WTC11 (cell line): ENCODE measurements around the gene ATP9B. TPM values are rescaled to one million over a fixed set of nuclear protein-coding genes. Genes with fewer than 3 reads are reported as not detected.

ENCODE experiments used
- ATAC-seq: fragments of 200-7000 bp; cut with Tn5 transposase; 2 replicates; pipeline ENCODE4 v1.10.0; 2021; ENCODE audit warnings: mild to moderate bottlenecking, moderate library complexity
- CTCF ChIA-PET: fragments of 300-600 bp; sonication (Branson Sonifier 250); formaldehyde crosslinking; loops from one replicate; lab custom pipeline; 2021; ENCODE audit warnings: antibody characterized with exemption; lab: Charles Lee
- POLR2A ChIA-PET: fragments of 350-600 bp; sonication (Branson Sonifier 250); formaldehyde crosslinking; loops from one replicate; lab custom pipeline; 2021; ENCODE audit warnings: antibody characterized with exemption; lab: Charles Lee
- DNase-seq: peaks from one replicate; pipeline ENCODE4 v3.0.0; 2021; ENCODE audit warnings: low spot score
- H3K27ac Mint-ChIP-seq: 2 replicates; pipeline ENCODE4 v1.8.0; 2021; ENCODE audit warnings: mixed read lengths
- H3K27me3 Mint-ChIP-seq: 2 replicates; pipeline ENCODE4 v1.8.0; 2021; ENCODE audit warnings: low read depth, mild to moderate bottlenecking, moderate library complexity, mixed read lengths
- H3K36me3 Mint-ChIP-seq: 2 replicates; pipeline ENCODE4 v1.8.0; 2021; ENCODE audit warnings: mixed read lengths
- H3K4me1 Mint-ChIP-seq: 2 replicates; pipeline ENCODE4 v1.8.0; 2022; ENCODE audit warnings: mixed read lengths
- H3K4me3 Mint-ChIP-seq: 2 replicates; pipeline ENCODE4 v1.8.0; 2021; ENCODE audit warnings: mild to moderate bottlenecking, moderate library complexity, mixed read lengths
- H3K9me3 Mint-ChIP-seq: 2 replicates; pipeline ENCODE4 v1.8.0; 2021; ENCODE audit warnings: mixed read lengths
- AR ChIP-seq: fragments of 250-450 bp; sonication (Bioruptor Pico); IDR thresholded peaks from 2 replicates; pipeline ENCODE4 v1.9.0; 2021; ENCODE audit warnings: mild to moderate bottlenecking
- FOXP1 ChIP-seq: sonication (generic); formaldehyde crosslinking; IDR thresholded peaks from 2 replicates; pipeline ENCODE4 v1.8.0; 2022; ENCODE audit warnings: missing genetic modification reagents, mild to moderate bottlenecking, moderate library complexity, borderline replicate concordance
- GTF2I ChIP-seq: fragments of 250-450 bp; sonication (Bioruptor Pico); conservative IDR thresholded peaks from 2 replicates; pipeline ENCODE4 v1.4.0; 2021; ENCODE audit warnings: mild to moderate bottlenecking
- HMGA2 ChIP-seq: fragments of 250-450 bp; sonication (Bioruptor Pico); IDR thresholded peaks from 2 replicates; pipeline ENCODE4 v1.4.0; 2021; ENCODE audit warnings: mild to moderate bottlenecking, moderate library complexity
- MAX ChIP-seq: sonication (generic); formaldehyde crosslinking; IDR thresholded peaks from 2 replicates; pipeline ENCODE4 v1.8.0; 2022; ENCODE audit warnings: mild to moderate bottlenecking, missing genetic modification reagents
- RELA ChIP-seq: sonication (generic); formaldehyde crosslinking; IDR thresholded peaks from 2 replicates; pipeline ENCODE4 v1.8.1; 2022; ENCODE audit warnings: missing genetic modification reagents, mild to moderate bottlenecking, borderline replicate concordance
- STAT6 ChIP-seq: sonication (generic); formaldehyde crosslinking; conservative IDR thresholded peaks from 2 replicates; pipeline ENCODE4 v1.8.1; 2023; ENCODE audit warnings: mild to moderate bottlenecking, low read depth, missing genetic modification reagents, moderate library complexity
- TCF7 ChIP-seq: sonication (generic); formaldehyde crosslinking; IDR thresholded peaks from 2 replicates; pipeline ENCODE4 v1.8.0; 2022; ENCODE audit warnings: mild to moderate bottlenecking, low read depth, missing genetic modification reagents, moderate library complexity
- ZNF219 ChIP-seq: sonication (generic); formaldehyde crosslinking; IDR thresholded peaks from 2 replicates; pipeline ENCODE4 v1.8.0; 2023; ENCODE audit warnings: missing genetic modification reagents, mild to moderate bottlenecking, borderline replicate concordance
- total RNA-seq: library from RNA; stranded (reverse); gene quantifications from 3 replicates; pipeline ENCODE4 v1.2.3, GENCODE V29; 2021
- TF ChIP-seq, protein P1 (sequence below): sonication (generic); formaldehyde crosslinking; IDR thresholded peaks from 2 replicates; pipeline ENCODE4 v1.8.1; 2023; ENCODE audit warnings: mild to moderate bottlenecking, moderate library complexity, missing genetic modification reagents
- TF ChIP-seq, protein P2 (sequence below): fragments of 250-450 bp; sonication (Bioruptor Pico); IDR thresholded peaks from 2 replicates; pipeline ENCODE4 v2.1.2; 2022; ENCODE audit warnings: mild to moderate bottlenecking, moderate library complexity
- TF ChIP-seq, protein P3 (sequence below): sonication (generic); formaldehyde crosslinking; IDR thresholded peaks from 2 replicates; pipeline ENCODE4 v1.8.1; 2023; ENCODE audit warnings: mild to moderate bottlenecking, missing genetic modification reagents
- TF ChIP-seq, protein P4 (sequence below): sonication (generic); formaldehyde crosslinking; IDR thresholded peaks from 2 replicates; pipeline ENCODE4 v1.8.0; 2022; ENCODE audit warnings: mild to moderate bottlenecking, missing genetic modification reagents

The ATP9B gene
- total RNA-seq, 1 experiment from 2014 or later: 19.0 TPM

GRCh38 chr18:79048245-79048632, 21.0 kb upstream of the ATP9B start (continued):
- TF ChIP-seq, protein P1, sequence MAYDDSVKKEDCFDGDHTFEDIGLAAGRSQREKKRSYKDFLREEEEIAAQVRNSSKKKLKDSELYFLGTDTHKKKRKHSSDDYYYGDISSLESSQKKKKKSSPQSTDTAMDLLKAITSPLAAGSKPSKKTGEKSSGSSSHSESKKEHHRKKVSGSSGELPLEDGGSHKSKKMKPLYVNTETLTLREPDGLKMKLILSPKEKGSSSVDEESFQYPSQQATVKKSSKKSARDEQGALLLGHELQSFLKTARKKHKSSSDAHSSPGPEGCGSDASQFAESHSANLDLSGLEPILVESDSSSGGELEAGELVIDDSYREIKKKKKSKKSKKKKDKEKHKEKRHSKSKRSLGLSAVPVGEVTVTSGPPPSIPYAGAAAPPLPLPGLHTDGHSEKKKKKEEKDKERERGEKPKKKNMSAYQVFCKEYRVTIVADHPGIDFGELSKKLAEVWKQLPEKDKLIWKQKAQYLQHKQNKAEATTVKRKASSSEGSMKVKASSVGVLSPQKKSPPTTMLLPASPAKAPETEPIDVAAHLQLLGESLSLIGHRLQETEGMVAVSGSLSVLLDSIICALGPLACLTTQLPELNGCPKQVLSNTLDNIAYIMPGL (CRISPR knock-in tag): no peak
- TF ChIP-seq TCF7 (CRISPR knock-in tag) (no peak), FOXP1 (no peak), MAX (CRISPR knock-in tag) (no peak)
- TF ChIP-seq, protein P2, sequence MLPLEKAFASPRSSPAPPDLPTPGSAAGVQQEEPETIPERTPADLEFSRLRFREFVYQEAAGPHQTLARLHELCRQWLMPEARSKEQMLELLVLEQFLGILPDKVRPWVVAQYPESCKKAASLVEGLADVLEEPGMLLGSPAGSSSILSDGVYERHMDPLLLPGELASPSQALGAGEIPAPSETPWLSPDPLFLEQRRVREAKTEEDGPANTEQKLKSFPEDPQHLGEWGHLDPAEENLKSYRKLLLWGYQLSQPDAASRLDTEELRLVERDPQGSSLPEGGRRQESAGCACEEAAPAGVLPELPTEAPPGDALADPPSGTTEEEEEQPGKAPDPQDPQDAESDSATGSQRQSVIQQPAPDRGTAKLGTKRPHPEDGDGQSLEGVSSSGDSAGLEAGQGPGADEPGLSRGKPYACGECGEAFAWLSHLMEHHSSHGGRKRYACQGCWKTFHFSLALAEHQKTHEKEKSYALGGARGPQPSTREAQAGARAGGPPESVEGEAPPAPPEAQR (CRISPR knock-in tag): no peak

GRCh38 chr18:79049506-79049905, 19.7 kb upstream of the ATP9B start:
- DNase-seq (no peak), ATAC-seq (no peak)
- ChIA-PET POLR2A (no interaction called here), CTCF (no interaction called here)
- H3K9me3 Mint-ChIP-seq: peaks cover 3% of the 10 kb centered on the region; the same call in 1 of the 2 replicates
- no peaks in the 10 kb centered on the region for H3K27me3 Mint-ChIP-seq
- no peaks in the 10 kb centered on the region for H3K4me1 Mint-ChIP-seq
- no peak overlapping the region for H3K4me3 Mint-ChIP-seq
- no peaks in the 10 kb centered on the region for H3K36me3 Mint-ChIP-seq
- TF ChIP-seq FOXP1 (no peak), RELA (CRISPR knock-in tag) (no peak), AR (CRISPR knock-in tag) (no peak), GTF2I (no peak), ZNF219 (CRISPR knock-in tag) (no peak), STAT6 (no peak), HMGA2 (CRISPR knock-in tag) (no peak)
- TF ChIP-seq, protein P3, sequence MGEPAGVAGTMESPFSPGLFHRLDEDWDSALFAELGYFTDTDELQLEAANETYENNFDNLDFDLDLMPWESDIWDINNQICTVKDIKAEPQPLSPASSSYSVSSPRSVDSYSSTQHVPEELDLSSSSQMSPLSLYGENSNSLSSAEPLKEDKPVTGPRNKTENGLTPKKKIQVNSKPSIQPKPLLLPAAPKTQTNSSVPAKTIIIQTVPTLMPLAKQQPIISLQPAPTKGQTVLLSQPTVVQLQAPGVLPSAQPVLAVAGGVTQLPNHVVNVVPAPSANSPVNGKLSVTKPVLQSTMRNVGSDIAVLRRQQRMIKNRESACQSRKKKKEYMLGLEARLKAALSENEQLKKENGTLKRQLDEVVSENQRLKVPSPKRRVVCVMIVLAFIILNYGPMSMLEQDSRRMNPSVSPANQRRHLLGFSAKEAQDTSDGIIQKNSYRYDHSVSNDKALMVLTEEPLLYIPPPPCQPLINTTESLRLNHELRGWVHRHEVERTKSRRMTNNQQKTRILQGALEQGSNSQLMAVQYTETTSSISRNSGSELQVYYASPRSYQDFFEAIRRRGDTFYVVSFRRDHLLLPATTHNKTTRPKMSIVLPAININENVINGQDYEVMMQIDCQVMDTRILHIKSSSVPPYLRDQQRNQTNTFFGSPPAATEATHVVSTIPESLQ: no peak
- TF ChIP-seq, protein P4, sequence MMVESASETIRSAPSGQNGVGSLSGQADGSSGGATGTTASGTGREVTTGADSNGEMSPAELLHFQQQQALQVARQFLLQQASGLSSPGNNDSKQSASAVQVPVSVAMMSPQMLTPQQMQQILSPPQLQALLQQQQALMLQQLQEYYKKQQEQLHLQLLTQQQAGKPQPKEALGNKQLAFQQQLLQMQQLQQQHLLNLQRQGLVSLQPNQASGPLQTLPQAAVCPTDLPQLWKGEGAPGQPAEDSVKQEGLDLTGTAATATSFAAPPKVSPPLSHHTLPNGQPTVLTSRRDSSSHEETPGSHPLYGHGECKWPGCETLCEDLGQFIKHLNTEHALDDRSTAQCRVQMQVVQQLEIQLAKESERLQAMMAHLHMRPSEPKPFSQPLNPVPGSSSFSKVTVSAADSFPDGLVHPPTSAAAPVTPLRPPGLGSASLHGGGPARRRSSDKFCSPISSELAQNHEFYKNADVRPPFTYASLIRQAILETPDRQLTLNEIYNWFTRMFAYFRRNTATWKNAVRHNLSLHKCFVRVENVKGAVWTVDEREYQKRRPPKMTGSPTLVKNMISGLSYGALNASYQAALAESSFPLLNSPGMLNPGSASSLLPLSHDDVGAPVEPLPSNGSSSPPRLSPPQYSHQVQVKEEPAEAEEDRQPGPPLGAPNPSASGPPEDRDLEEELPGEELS: no peak
- TF ChIP-seq, all 79 proteins: peak for 0
- no peak overlapping the region for H3K27ac Mint-ChIP-seq
